ENCODE measurements around the gene MMP24.

GRCh38 chr20:35243986-35244385 lies 17.5 kb downstream of the MMP24 start:
- TF ChIP-seq CTCF (conservative IDR thresholded peaks at IDR 0.05) (no peak), ZFX (IDR thresholded peaks at IDR 0.05) (no peak)
